ENCODE measurements around the gene STKLD1. TPM values are rescaled to one million over a fixed set of nuclear protein-coding genes. Genes with fewer than 3 reads are reported as not detected.

The STKLD1 gene
- total RNA-seq, 1 experiment from 2014 or later: 3.1 TPM

DNA sequence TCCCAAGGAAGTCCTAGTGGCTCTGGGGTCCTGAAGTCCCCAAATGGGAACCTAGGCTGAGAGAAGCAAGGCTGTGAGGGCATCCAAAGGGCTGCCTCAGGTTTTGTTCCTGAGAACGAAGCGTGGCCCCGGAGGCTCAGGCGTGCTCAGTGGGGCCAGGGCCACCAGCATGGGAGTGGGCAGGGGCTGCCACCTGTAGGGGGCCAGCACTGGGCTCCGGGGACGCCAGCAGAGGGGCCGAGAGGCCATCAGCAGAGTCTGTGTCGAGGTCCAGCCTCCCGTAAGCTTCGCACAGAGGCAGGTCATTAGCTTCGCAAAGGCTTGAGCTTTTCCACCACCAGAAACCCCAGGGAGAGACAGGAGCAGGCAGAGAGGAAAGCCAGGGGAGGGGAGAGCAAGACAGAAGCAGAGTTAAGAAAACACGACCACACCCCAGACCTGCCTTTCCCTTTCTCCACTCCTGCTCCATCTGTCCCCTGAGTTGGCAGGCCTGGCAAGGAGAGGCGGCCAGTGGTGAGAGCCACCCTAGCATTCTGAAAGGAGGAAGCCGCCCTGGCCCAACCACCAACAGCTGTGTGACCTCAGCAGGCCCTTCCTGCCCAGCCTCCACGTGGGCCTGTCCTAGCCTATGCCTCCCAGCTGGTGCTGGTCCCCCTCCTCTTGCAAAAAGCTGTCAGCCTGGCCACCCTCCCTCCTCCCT is 34.6 kb upstream of the STKLD1 start:
- no peak overlapping the region for H3K4me2 ChIP-seq
- H3K9me3 ChIP-seq (ENCODE audit: insufficient read depth, low read depth): no peaks in the 10 kb centered on the region
- peaks cover 4% of the 10 kb centered on the region; the same call in 1 of the 2 replicates for H3K4me1 ChIP-seq (replicated peaks; ENCODE audit: insufficient read depth)
- no peak for TF ChIP-seq EZH2 (IDR thresholded peaks at IDR 0.05; ENCODE audit: low read depth)
- TF ChIP-seq, protein P1, sequence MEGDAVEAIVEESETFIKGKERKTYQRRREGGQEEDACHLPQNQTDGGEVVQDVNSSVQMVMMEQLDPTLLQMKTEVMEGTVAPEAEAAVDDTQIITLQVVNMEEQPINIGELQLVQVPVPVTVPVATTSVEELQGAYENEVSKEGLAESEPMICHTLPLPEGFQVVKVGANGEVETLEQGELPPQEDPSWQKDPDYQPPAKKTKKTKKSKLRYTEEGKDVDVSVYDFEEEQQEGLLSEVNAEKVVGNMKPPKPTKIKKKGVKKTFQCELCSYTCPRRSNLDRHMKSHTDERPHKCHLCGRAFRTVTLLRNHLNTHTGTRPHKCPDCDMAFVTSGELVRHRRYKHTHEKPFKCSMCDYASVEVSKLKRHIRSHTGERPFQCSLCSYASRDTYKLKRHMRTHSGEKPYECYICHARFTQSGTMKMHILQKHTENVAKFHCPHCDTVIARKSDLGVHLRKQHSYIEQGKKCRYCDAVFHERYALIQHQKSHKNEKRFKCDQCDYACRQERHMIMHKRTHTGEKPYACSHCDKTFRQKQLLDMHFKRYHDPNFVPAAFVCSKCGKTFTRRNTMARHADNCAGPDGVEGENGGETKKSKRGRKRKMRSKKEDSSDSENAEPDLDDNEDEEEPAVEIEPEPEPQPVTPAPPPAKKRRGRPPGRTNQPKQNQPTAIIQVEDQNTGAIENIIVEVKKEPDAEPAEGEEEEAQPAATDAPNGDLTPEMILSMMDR (conservative IDR thresholded peaks at IDR 0.05): no peak
- CTCF ChIA-PET: no interaction called here
- H3F3A ChIP-seq (ENCODE audit: insufficient read depth, low read depth): peaks cover 6% of the 10 kb centered on the region; the same call in 1 of the 2 replicates
- peaks cover 16% of the 10 kb centered on the region for H3K79me2 ChIP-seq (ENCODE audit: low read depth)
- H3K9me2 ChIP-seq (ENCODE audit: insufficient read depth): no peaks in the 10 kb centered on the region
- no peak for DNase-seq
- no peak overlapping the region for H3K27ac ChIP-seq
- no peak overlapping the region for H2AFZ ChIP-seq
- no peak overlapping the region for H3K4me3 ChIP-seq
- POLR2A ChIA-PET (ENCODE audit: unreplicated experiment): interaction anchor here (0.5 kb wide), 1 partner anchor 118 kb away, joined by 3 read pairs; no protein-coding TSS in a partner anchor
- intact Hi-C loops (cut with micrococcal nuclease; ENCODE audit: unreplicated experiment): no loop called here
- H4K20me1 ChIP-seq (ENCODE audit: insufficient read depth): peaks cover 8% of the 10 kb centered on the region
- no TSS peak for BruUV-seq (replicated peaks)
- no peaks in the 10 kb centered on the region; the same call in 1 of the 2 replicates for H3K36me3 ChIP-seq (ENCODE audit: low read depth)
- no peaks in the 10 kb centered on the region for H3K27me3 ChIP-seq (ENCODE audit: insufficient read depth, low read depth)

DNA sequence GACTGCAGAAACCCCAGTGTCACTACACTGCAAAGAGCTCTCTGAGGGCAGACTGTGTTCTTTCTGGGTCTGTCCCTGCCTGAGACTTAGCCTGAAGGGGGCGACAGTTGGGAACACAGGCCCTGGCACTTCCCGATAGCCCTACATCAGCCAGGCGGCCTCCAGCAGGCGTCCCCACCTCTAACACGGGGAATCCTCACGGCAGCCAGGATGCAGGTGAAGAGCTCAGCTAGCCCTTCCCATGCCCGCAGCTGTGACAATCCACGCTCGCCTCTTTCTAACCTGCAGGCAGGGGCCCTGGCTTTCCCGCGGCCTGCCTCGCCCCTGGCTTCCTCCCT is 34.1 kb upstream of the STKLD1 start:
- no peak for DNase-seq
- intact Hi-C loops (cut with micrococcal nuclease; ENCODE audit: unreplicated experiment): no loop called here
- ChIA-PET CTCF (no interaction called here), POLR2A (ENCODE audit: unreplicated experiment) (no interaction called here)
- Histone ChIP-seq H3K27me3 (ENCODE audit: insufficient read depth, low read depth) (no peaks in the 10 kb centered on the region), H3K9me2 (ENCODE audit: insufficient read depth) (no peaks in the 10 kb centered on the region), H3K36me3 (ENCODE audit: low read depth) (no peaks in the 10 kb centered on the region; the same call in 1 of the 2 replicates), H4K20me1 (ENCODE audit: insufficient read depth) (peaks cover 8% of the 10 kb centered on the region), H2AFZ (no peak overlapping the region), H3K4me2 (no peak overlapping the region), H3K4me1 (replicated peaks; ENCODE audit: insufficient read depth) (peaks cover 6% of the 10 kb centered on the region; the same call in 1 of the 2 replicates), H3K4me3 (no peak overlapping the region), H3F3A (ENCODE audit: insufficient read depth, low read depth) (peaks cover 4% of the 10 kb centered on the region; the same call in 1 of the 2 replicates), H3K79me2 (ENCODE audit: low read depth) (peaks cover 21% of the 10 kb centered on the region), H3K9me3 (ENCODE audit: insufficient read depth, low read depth) (no peaks in the 10 kb centered on the region), H3K27ac (no peak overlapping the region)
- no TSS peak for BruUV-seq (replicated peaks)
- TF ChIP-seq, protein P1 (conservative IDR thresholded peaks at IDR 0.05): no peak

DNA sequence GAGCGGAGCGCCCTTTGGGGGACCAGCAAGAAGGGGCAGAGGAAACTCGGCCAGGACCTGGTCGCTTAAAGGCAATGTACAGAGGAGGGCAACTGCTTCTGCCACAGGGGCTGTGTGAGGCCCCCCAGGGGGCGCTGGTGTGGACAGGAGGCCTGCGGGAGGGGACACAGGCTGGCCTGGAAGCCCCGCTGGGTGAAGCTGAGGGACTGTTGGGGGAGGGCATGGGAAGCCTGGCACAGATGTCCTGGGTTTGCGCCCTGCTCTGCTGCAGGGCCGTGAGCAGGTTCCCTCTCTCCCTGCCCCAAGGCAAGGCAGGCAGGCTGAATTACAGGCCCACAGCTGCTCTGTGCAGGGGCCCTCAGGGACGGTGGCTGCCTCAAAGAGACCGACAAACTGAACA is 33.6 kb upstream of the STKLD1 start:
- Histone ChIP-seq H3K27ac (no peak overlapping the region), H3K27me3 (ENCODE audit: insufficient read depth, low read depth) (no peaks in the 10 kb centered on the region), H3K9me3 (ENCODE audit: insufficient read depth, low read depth) (no peaks in the 10 kb centered on the region), H3F3A (ENCODE audit: insufficient read depth, low read depth) (no peaks in the 10 kb centered on the region), H3K4me2 (no peak overlapping the region), H4K20me1 (ENCODE audit: insufficient read depth) (peaks cover 8% of the 10 kb centered on the region), H2AFZ (no peak overlapping the region), H3K4me3 (no peak overlapping the region), H3K79me2 (ENCODE audit: low read depth) (peaks cover 26% of the 10 kb centered on the region), H3K4me1 (replicated peaks; ENCODE audit: insufficient read depth) (peaks cover 6% of the 10 kb centered on the region; the same call in 1 of the 2 replicates), H3K36me3 (ENCODE audit: low read depth) (no peaks in the 10 kb centered on the region; the same call in 1 of the 2 replicates), H3K9me2 (ENCODE audit: insufficient read depth) (no peaks in the 10 kb centered on the region)
- CTCF ChIA-PET: no interaction called here
- no TSS peak for BruUV-seq (replicated peaks)
- POLR2A ChIA-PET (ENCODE audit: unreplicated experiment): no interaction called here
- intact Hi-C loops (cut with micrococcal nuclease; ENCODE audit: unreplicated experiment): no loop called here
- TF ChIP-seq EZH2 (IDR thresholded peaks at IDR 0.05; ENCODE audit: low read depth): no peak
- TF ChIP-seq, protein P1 (conservative IDR thresholded peaks at IDR 0.05): no peak
- no peak for DNase-seq

All from PC-9 (cell line).